ENCODE measurements around the gene DNAJB7.
A peak's percentile ranks its signal among the peaks of the same experiment; 100 is the strongest.
"Not testable (repeated sequence)": the region's sequence is repeated elsewhere in the genome, so short reads cannot be mapped to it uniquely, and the experiment has no call there.

The DNAJB7 gene

GRCh38 chr22:40844951-40845350 is 17.0 kb downstream of the DNAJB7 start:
- no peak overlapping the region for H3K4me3 ChIP-seq (ENCODE audit: low read depth, low read length)
- TF ChIP-seq CTCF (IDR thresholded peaks at IDR 0.05; ENCODE audit: low read depth, low read length): no peak

DNA sequence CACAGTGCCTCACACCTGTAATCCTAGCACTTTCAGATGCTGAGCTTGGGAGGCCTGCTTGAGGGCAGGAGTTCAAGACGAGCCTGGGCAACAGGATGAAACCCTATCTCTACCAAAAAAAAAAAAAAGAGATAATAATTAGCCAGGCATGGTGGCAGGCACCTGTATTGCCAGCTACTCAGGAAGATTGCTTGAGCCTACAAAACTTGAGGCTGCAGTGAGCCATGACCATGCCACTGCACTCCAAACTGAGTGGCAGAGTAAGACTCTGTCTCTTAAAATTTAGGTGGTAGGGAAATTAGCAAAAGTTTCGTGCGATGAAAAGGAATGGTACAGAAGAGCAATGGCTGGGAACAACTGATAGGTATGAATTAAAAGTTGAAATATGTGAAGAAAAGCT is 23.4 kb downstream of the DNAJB7 start:
- TF ChIP-seq CTCF (IDR thresholded peaks at IDR 0.05; ENCODE audit: low read depth, low read length): no peak
- H3K4me3 ChIP-seq (ENCODE audit: low read depth, low read length): no peak overlapping the region

- no peak overlapping the region for H3K4me3 ChIP-seq (ENCODE audit: low read depth, low read length)
- TF ChIP-seq CTCF (IDR thresholded peaks at IDR 0.05; ENCODE audit: low read depth, low read length): no peak
Observed at GRCh38 chr22:40834619-40835018, 27.3 kb downstream of the DNAJB7 start.

GRCh38 chr22:40829131-40829530 is 32.8 kb downstream of the DNAJB7 start:
- H3K4me3 ChIP-seq (ENCODE audit: low read depth, low read length): no peak overlapping the region
- no peak for TF ChIP-seq CTCF (IDR thresholded peaks at IDR 0.05; ENCODE audit: low read depth, low read length)

DNA sequence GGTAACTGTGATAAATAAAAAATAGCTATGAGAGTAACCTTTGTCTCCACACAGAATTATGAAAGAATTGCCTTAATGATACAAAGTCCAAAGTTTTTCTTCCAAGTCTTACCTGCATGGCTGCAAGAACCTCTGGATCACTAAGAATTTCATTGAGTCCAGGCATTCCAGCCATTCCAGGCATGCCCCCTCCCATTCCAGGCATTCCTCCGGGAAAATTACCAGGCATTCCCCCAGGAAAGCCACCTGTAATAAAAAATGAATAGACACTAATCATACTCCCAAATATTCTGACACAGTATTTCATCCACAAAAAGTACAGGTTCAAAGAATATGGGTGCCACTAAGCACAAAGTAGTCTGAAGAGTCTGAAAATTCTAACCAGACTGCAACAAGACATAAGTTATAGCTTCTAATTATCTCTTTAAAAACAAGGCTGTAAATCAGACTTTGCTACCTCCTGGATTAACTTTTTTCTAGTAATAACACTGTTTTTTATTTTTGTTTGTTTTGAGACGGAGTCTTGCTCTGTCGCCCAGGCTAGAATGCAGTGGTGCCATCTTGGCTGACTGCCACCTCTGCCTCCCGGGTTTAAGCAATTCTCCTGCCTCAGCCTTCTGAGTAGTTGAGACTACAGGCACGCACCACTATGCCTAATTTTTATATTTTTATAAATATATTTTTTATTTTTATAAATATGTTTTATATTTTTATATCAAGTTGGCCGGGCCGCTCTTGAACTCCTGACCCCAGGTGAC is 34.8 kb downstream of the DNAJB7 start:
- H3K4me3 ChIP-seq (ENCODE audit: low read depth, low read length): no peak overlapping the region
- TF ChIP-seq CTCF (IDR thresholded peaks at IDR 0.05; ENCODE audit: low read depth, low read length): no peak

DNA sequence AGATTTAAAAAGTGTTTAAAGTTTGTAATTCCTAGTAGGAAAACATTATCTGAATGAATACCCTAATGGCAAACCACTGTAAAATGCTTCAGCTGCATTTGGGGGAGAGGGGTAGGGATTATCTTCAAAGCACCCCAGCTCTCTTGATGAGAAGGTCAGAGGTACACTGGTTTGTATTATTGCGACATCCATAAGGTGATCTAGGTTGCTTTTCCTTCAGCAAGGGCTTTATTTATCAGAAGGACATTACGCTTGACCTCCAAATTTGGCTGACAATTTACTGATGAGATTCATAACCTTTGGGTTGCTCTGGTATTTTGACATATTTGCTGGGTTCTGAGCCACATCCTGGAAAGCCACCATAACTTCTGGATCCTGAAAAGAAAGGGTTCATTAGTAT is 35.6 kb downstream of the DNAJB7 start:
- not testable (repeated sequence) for H3K4me3 ChIP-seq (ENCODE audit: low read depth, low read length)

GRCh38 chr22:40823426-40823825 is 38.5 kb downstream of the DNAJB7 start:
- H3K4me3 ChIP-seq (ENCODE audit: low read depth, low read length): no peak overlapping the region
- TF ChIP-seq CTCF (IDR thresholded peaks at IDR 0.05; ENCODE audit: low read depth, low read length): no peak

DNA sequence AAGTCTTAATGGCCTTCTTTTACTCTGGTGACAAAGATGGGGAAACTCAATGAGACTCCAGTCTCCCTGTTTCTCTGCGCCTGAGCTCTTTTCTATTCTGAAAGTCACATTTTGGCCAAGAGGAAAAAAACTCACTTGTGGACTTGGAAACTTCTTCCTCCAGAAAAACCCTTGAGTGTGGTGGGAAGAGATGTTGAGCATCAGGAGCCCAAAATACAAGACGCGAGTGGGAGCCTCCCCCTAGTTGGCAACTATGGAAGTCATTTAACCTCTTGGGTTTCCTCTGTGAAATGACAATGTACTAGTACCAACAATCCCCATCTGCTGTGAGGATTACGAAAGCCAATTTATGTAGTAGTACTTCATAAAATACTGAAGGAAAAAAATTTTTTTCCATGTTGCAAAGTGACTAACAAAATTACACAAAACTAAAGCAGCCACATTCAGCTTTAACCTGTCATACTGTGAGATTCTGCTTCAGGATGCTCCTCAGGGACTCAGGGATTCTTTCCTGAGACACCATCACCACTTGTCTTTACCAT is 42.2 kb downstream of the DNAJB7 start:
- peak overlapping the region; percentile 99 for H3K4me3 ChIP-seq (ENCODE audit: low read depth, low read length)
- TF ChIP-seq CTCF (IDR thresholded peaks at IDR 0.05; ENCODE audit: low read depth, low read length): 0 out of 2 replicates have a peak, but pooled peaks have one; percentile 5
